Measurements from ENCODE around the gene GMPR2. TPM values are rescaled to one million over a fixed set of nuclear protein-coding genes. Genes with fewer than 3 reads are reported as not detected.

The GMPR2 gene
- total and polyA plus RNA-seq, 7 experiments from 2014 or later: 38.2 to 107 (median 83.7) TPM

DNA sequence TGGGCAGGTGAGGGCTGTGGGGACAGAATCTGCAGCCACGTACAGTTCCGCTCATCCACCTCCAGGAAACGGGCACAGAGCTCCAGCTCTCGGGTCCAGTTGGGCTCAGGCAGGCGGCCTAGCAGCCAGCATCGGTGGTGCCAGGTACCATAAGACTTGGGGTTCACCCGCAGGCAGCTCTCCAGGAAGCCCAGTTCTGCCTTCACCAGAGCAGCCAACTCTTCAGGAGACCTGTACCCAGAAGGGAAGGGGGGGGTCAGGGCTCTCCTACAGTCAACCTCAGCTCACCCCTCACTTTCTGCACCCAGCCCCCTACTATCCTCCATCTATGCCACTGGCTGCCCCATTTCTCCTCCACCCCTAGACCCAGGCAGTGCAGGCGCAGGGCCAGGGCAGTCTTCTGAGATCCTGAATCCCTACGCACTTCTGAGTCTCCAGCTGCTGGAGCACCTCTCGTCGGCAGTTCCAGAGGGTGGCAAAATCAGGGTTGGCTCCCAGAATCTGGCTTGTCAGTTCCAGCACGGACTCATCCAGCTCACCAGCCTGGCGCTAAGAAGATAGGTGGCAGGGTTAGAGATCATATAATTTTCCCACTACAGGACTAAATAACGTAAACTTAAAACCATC, 37.3 kb downstream of the GMPR2 start:
- H3K4me1 ChIP-seq (ENCODE audit: control insufficient read depth in 2 of 2, insufficient read depth in 2 of 2, low read length in 2 of 2): peaks cover 17 to 23% of the 10 kb centered on the region in 2 donors
- Mint-ChIP-seq H3K9me3 (no peaks in the 10 kb centered on the region), H3K27ac (peak overlapping the region in 8 of 9 donors; percentile 77 to 100 (median 96)), H3K36me3 (peaks cover 6 to 23% (median 15%) of the 10 kb centered on the region in 5 donors), H3K4me3 (peak overlapping the region; percentile 79 to 95 (median 92)), H3K27me3 (no peaks in the 10 kb centered on the region), H3K4me1 (peaks cover 25 to 47% (median 40%) of the 10 kb centered on the region in 7 donors)
- no peak for DNase-seq
- POLR2A ChIA-PET: interaction anchor here (0.6 to 4.8 kb wide), 14 partner anchors 9 to 160 kb away, joined by 3 to 87 read pairs (median 6); partner anchors contain the start of genes CHMP4A, DHRS1, EMC9 and KHNYN
- no peak for ATAC-seq
- intact Hi-C loops (cut with micrococcal nuclease): loop anchor here (2.0 to 5.0 kb wide), 3 partner anchors 42 to 703 kb away; partner anchors contain the start of genes AP1G2 (in 1 of the 2), LTB4R (in 1 of the 2) and LTB4R2 (in 1 of the 2)
- H3K27me3 ChIP-seq (ENCODE audit: control insufficient read depth in 2 of 2, insufficient read depth in 2 of 2, low read length in 2 of 2): no peaks in the 10 kb centered on the region
- H3K9me3 ChIP-seq (ENCODE audit: control insufficient read depth in 2 of 3, low read length in 3 of 3): no peaks in the 10 kb centered on the region
- CTCF ChIA-PET: interaction anchor here (1.1 to 4.0 kb wide), 5 partner anchors 27 to 63 kb away, joined by 3 to 24 read pairs (median 9); partner anchors contain the start of gene TINF2
- peaks cover 0 to 47% (median 0%) of the 10 kb centered on the region in 3 experiments for H3K36me3 ChIP-seq (ENCODE audit: control insufficient read depth in 2 of 3, insufficient read depth in 3 of 3, low read length in 3 of 3)
- peak overlapping the region; percentile 98 for H3K27ac ChIP-seq (ENCODE audit: low read depth, low read length)
- no peak overlapping the region for H3K4me3 ChIP-seq (ENCODE audit: low read length)

DNA sequence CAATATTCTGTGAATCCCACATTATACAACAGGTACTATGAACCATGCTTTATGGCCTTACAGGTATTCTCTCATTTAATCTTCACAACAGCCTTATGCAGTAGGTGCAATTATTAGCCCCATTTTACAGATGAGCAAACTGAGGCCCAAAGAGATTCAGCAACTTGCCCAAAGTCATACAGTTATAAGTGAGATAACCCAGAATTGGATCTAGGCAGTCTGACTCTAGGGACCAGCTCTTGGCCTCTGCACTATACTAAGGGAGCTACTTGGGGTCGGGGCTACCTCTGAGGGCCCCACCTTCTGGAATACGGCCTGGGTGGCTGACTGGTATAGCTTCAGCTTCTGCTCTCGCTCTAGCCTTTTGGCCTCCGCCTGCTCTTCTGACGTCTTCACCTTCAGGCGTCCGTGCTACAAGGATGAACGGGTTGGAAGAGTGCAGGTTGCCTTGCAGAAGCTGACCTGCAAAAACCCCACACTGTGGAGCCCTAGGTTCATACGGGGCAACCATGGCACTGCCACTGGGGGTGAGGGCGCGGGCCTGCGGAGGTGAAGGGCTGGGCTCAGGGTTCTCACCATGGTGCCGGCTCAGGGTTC, 37.9 kb downstream of the GMPR2 start:
- H3K36me3 Mint-ChIP-seq: peaks cover 6 to 21% (median 15%) of the 10 kb centered on the region in 5 donors
- no peak for DNase-seq
- ChIA-PET CTCF (interaction anchor here (0.6 to 4.0 kb wide), 11 partner anchors 26 to 1341 kb away, joined by 3 to 24 read pairs (median 4); partner anchors contain the start of gene TINF2), POLR2A (interaction anchor here (0.6 to 4.8 kb wide), 24 partner anchors 9 to 164 kb away, joined by 3 to 87 read pairs (median 5); partner anchors contain the start of genes CHMP4A, CIDEB, DHRS1 and EMC9)
- Histone ChIP-seq H3K27me3 (ENCODE audit: control insufficient read depth in 2 of 2, insufficient read depth in 2 of 2, low read length in 2 of 2) (no peaks in the 10 kb centered on the region), H3K36me3 (ENCODE audit: control insufficient read depth in 2 of 3, insufficient read depth in 3 of 3, low read length in 3 of 3) (peaks cover 0 to 41% (median 0%) of the 10 kb centered on the region in 3 experiments), H3K27ac (ENCODE audit: low read depth, low read length) (peak overlapping the region; percentile 98), H3K4me3 (ENCODE audit: low read length) (peak overlapping the region; percentile 80), H3K4me1 (ENCODE audit: control insufficient read depth in 2 of 2, insufficient read depth in 2 of 2, low read length in 2 of 2) (peaks cover 17 to 23% of the 10 kb centered on the region in 2 donors), H3K9me3 (ENCODE audit: control insufficient read depth in 2 of 3, low read length in 3 of 3) (no peaks in the 10 kb centered on the region)
- H3K27me3 Mint-ChIP-seq: no peaks in the 10 kb centered on the region
- H3K9me3 Mint-ChIP-seq: no peaks in the 10 kb centered on the region
- peak overlapping the region; percentile 93 to 100 (median 97) for H3K27ac Mint-ChIP-seq
- ATAC-seq: no peak
- peaks cover 30 to 52% (median 46%) of the 10 kb centered on the region in 7 donors for H3K4me1 Mint-ChIP-seq
- intact Hi-C loops (cut with micrococcal nuclease): loop anchor here (1.0 to 5.0 kb wide), 21 partner anchors 9 to 949 kb away; partner anchors contain the start of genes DHRS1 (in 2 of the 2), GMPR2 (in 2 of the 2), IPO4 (in 2 of the 2) and LTB4R2 (in 2 of the 2)
- peak overlapping the region; percentile 79 to 95 (median 92) for H3K4me3 Mint-ChIP-seq

DNA sequence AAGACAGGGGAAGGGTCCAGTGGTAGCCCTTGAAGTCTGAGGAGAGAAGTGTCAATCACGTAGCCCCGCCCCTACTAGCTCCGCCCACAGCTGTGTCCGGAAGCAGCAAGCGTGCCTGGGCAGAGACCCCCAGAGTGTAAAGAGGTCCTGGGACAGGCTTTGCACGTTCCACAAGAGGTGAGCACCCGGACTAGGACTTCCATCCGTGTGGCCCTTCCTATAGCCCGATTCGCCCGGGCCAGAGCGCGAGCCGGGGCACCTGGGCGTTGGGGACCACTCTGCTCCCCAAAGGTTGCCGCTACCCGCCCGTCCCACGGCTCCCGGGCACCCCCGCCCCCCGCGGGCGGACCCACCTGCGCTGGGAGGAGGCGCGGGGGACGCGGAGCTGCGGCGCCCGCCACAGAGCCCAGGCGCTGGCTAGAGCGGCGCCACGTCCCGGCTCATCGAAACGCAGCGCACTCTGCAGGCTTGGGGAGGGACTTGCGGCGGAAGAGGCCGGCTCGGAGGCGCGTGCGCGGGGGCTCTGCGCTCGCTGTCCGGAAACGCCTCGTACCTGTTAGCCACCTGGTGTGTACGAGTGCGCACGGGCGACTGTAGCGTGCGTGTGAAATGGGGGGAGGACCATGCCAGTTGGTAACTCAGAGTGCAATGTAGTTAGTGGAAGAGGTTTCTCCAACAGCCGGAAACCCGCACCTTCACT, 38.6 kb downstream of the GMPR2 start, which contains the start of gene RABGGTA:
Gene RABGGTA, minus strand, starts transcription at position 464 of the 700 bp plus-strand sequence. CDS start 482 bp downstream, outside the sequence.
- intact Hi-C loops (cut with micrococcal nuclease): loop anchor here (1.0 to 5.0 kb wide), 21 partner anchors 8 to 950 kb away; partner anchors contain the start of genes DHRS1 (in 2 of the 2), GMPR2 (in 2 of the 2), IPO4 (in 2 of the 2) and LTB4R2 (in 2 of the 2)
- Mint-ChIP-seq H3K27ac (peak within 1 kb of the TSS; percentile 93 to 100 (median 98)), H3K4me1 (peaks cover 30 to 52% (median 46%) of the 10 kb centered on the region in 7 donors), H3K9me3 (no peaks in the 10 kb centered on the region), H3K27me3 (no peaks in the 10 kb centered on the region), H3K36me3 (peaks cover 6 to 19% (median 12%) of the 10 kb centered on the region in 5 donors), H3K4me3 (peak within 1 kb of the TSS; percentile 79 to 95 (median 92))
- no peaks in the 10 kb centered on the region for H3K27me3 ChIP-seq (ENCODE audit: control insufficient read depth in 2 of 2, insufficient read depth in 2 of 2, low read length in 2 of 2)
- peaks cover 17 to 23% of the 10 kb centered on the region in 2 donors for H3K4me1 ChIP-seq (ENCODE audit: control insufficient read depth in 2 of 2, insufficient read depth in 2 of 2, low read length in 2 of 2)
- peak; percentile 87 to 97 (median 96) for DNase-seq
- peak within 1 kb of the TSS; percentile 80 for H3K4me3 ChIP-seq (ENCODE audit: low read length)
- ChIA-PET POLR2A (interaction anchor here (0.6 to 4.8 kb wide), 27 partner anchors 8 to 166 kb away, joined by 3 to 87 read pairs (median 5); partner anchors contain the start of genes CHMP4A, CIDEB, DHRS1 and EMC9), CTCF (interaction anchor here (0.6 to 4.0 kb wide), 13 partner anchors 26 to 1342 kb away, joined by 3 to 24 read pairs (median 3); partner anchors contain the start of genes MDP1 and TINF2)
- peak; percentile 91 for ATAC-seq
- H3K27ac ChIP-seq (ENCODE audit: low read depth, low read length): peak within 1 kb of the TSS; percentile 98
- peaks cover 0 to 35% (median 0%) of the 10 kb centered on the region in 3 experiments for H3K36me3 ChIP-seq (ENCODE audit: control insufficient read depth in 2 of 3, insufficient read depth in 3 of 3, low read length in 3 of 3)
- H3K9me3 ChIP-seq (ENCODE audit: control insufficient read depth in 2 of 3, low read length in 3 of 3): no peaks in the 10 kb centered on the region

DNA sequence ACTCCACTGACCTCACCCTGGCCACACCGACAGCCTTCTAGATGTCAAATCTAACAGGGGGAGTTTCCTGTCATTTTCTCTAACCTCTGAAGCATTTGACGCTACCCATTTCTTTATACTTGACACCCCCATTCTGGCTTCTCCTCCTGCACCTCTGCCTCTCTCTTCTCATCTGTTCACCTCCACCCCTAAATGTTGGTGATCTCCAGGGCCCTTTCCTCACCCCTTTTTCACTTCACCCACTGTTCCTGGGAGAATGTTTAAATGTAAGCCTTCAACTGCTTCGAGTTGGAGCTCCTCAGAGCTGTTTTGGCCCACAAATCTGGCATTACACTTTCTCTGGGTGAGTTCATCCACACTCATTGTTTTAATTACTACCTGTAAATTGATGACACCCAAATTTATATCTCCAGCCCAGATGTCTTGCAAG, 39.1 kb downstream of the GMPR2 start:
- H3K27me3 Mint-ChIP-seq: no peaks in the 10 kb centered on the region
- peak overlapping the region; percentile 98 for H3K27ac ChIP-seq (ENCODE audit: low read depth, low read length)
- peaks cover 0 to 29% (median 0%) of the 10 kb centered on the region in 3 experiments for H3K36me3 ChIP-seq (ENCODE audit: control insufficient read depth in 2 of 3, insufficient read depth in 3 of 3, low read length in 3 of 3)
- peak overlapping the region; percentile 16 for H3K4me3 ChIP-seq (ENCODE audit: low read length)
- DNase-seq: no peak
- no peaks in the 10 kb centered on the region for H3K9me3 ChIP-seq (ENCODE audit: control insufficient read depth in 2 of 3, low read length in 3 of 3)
- ChIA-PET CTCF (interaction anchor here (1.3 to 4.0 kb wide), 8 partner anchors 25 to 61 kb away, joined by 3 to 24 read pairs (median 6); partner anchors contain the start of genes DHRS1, MDP1, NOP9 and TINF2), POLR2A (interaction anchor here (0.6 to 4.8 kb wide), 20 partner anchors 8 to 165 kb away, joined by 3 to 87 read pairs (median 5); partner anchors contain the start of genes CHMP4A, CIDEB, DHRS1 and EMC9)
- H3K36me3 Mint-ChIP-seq: peaks cover 5 to 14% (median 6%) of the 10 kb centered on the region in 5 donors
- intact Hi-C loops (cut with micrococcal nuclease): loop anchor here (1.0 to 5.0 kb wide), 21 partner anchors 7 to 951 kb away; partner anchors contain the start of genes DHRS1 (in 2 of the 2), GMPR2 (in 2 of the 2), IPO4 (in 2 of the 2) and LTB4R2 (in 2 of the 2)
- no peak for ATAC-seq
- peak overlapping the region; percentile 93 to 100 (median 98) for H3K27ac Mint-ChIP-seq
- H3K27me3 ChIP-seq (ENCODE audit: control insufficient read depth in 2 of 2, insufficient read depth in 2 of 2, low read length in 2 of 2): no peaks in the 10 kb centered on the region
- peak overlapping the region; percentile 76 to 95 (median 86) for H3K4me3 Mint-ChIP-seq
- peaks cover 32 to 53% (median 48%) of the 10 kb centered on the region in 7 donors for H3K4me1 Mint-ChIP-seq
- no peaks in the 10 kb centered on the region for H3K9me3 Mint-ChIP-seq
- peaks cover 17 to 23% of the 10 kb centered on the region in 2 donors for H3K4me1 ChIP-seq (ENCODE audit: control insufficient read depth in 2 of 2, insufficient read depth in 2 of 2, low read length in 2 of 2)

DNA sequence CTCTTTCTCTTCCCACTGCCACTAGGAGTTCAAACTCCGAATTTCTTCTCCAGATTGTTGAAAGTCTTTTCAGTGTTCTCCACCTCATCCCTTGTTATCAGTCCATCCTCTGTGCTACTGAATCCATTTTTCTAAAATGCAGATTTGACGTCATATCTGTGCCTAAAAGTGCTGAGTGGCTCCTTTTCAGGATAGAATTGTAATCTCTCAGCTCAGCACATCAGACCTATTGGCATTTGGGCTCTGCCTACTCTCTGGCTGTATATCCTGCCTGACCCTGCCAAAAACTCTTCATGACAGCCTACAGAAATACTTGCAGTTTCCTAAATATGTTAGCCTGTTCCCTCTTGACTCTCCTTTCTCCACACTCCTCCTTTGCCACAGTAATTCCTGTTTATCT, 39.7 kb downstream of the GMPR2 start:
- intact Hi-C loops (cut with micrococcal nuclease): loop anchor here (5.0 kb wide), 2 partner anchors 40 to 705 kb away; partner anchors contain the start of genes AP1G2 (in 1 of the 2), LTB4R (in 1 of the 2) and LTB4R2 (in 1 of the 2)
- peaks cover 0 to 9% (median under 1%) of the 10 kb centered on the region in 5 donors for H3K36me3 Mint-ChIP-seq
- ATAC-seq (no peak), DNase-seq (no peak)
- H3K4me1 ChIP-seq (ENCODE audit: control insufficient read depth in 2 of 2, insufficient read depth in 2 of 2, low read length in 2 of 2): peaks cover 17 to 23% of the 10 kb centered on the region in 2 donors
- H3K9me3 Mint-ChIP-seq: no peaks in the 10 kb centered on the region
- POLR2A ChIA-PET: interaction anchor here (0.6 to 4.8 kb wide), 11 partner anchors 9 to 165 kb away, joined by 3 to 87 read pairs (median 5); partner anchors contain the start of genes CHMP4A, CIDEB, DHRS1 and LTB4R
- H3K27ac ChIP-seq (ENCODE audit: low read depth, low read length): peak overlapping the region; percentile 98
- no peaks in the 10 kb centered on the region for H3K27me3 ChIP-seq (ENCODE audit: control insufficient read depth in 2 of 2, insufficient read depth in 2 of 2, low read length in 2 of 2)
- no peaks in the 10 kb centered on the region for H3K9me3 ChIP-seq (ENCODE audit: control insufficient read depth in 2 of 3, low read length in 3 of 3)
- H3K4me3 ChIP-seq (ENCODE audit: low read length): no peak overlapping the region
- no peaks in the 10 kb centered on the region for H3K27me3 Mint-ChIP-seq
- peak overlapping the region; percentile 63 to 92 (median 80) for H3K4me3 Mint-ChIP-seq
- H3K27ac Mint-ChIP-seq: peak overlapping the region; percentile 93 to 100 (median 98)
- H3K36me3 ChIP-seq (ENCODE audit: control insufficient read depth in 2 of 3, insufficient read depth in 3 of 3, low read length in 3 of 3): peaks cover 0 to 23% (median 0%) of the 10 kb centered on the region in 3 experiments
- CTCF ChIA-PET: interaction anchor here (1.3 to 4.0 kb wide), 6 partner anchors 25 to 57 kb away, joined by 3 to 24 read pairs (median 6); partner anchors contain the start of genes DHRS1, MDP1, NOP9 and TINF2
- peaks cover 34 to 55% (median 45%) of the 10 kb centered on the region in 7 donors for H3K4me1 Mint-ChIP-seq
